HEK293 (cell line): ENCODE measurements around the gene BACE1-AS.

ENCODE experiments used
- CTCF ChIP-seq: fragments of 450-650 bp; formaldehyde crosslinking; IDR thresholded peaks from 2 replicates; pipeline ENCODE4 v1.5.1; 2016; ENCODE audit warnings: missing biosample characterization, missing genetic modification characterization
- IKZF3 ChIP-seq: fragments of 450-650 bp; IDR thresholded peaks from 2 replicates; pipeline ENCODE4 v1.5.0; 2018; ENCODE audit warnings: missing biosample characterization, mild to moderate bottlenecking, missing genetic modification characterization, moderate library complexity
- MYNN ChIP-seq: fragments of 450-650 bp; formaldehyde crosslinking; IDR thresholded peaks from 2 replicates; pipeline ENCODE4 v1.5.1; 2016; ENCODE audit warnings: missing biosample characterization, missing genetic modification characterization, borderline replicate concordance
- TCF7L2 ChIP-seq: IDR thresholded peaks from 2 replicates; pipeline ENCODE4 v1.6.1; 2011; ENCODE audit warnings: low read depth, mild to moderate bottlenecking, inconsistent platforms, low read length, moderate library complexity, borderline replicate concordance
- ZNF449 ChIP-seq: fragments of 450-650 bp; formaldehyde crosslinking; IDR thresholded peaks from 2 replicates; pipeline ENCODE4 v1.5.1; 2017; ENCODE audit warnings: missing biosample characterization, mild to moderate bottlenecking, missing genetic modification characterization, moderate library complexity
- ZNF664 ChIP-seq: fragments of 450-650 bp; formaldehyde crosslinking; IDR thresholded peaks from 2 replicates; pipeline ENCODE4 v1.5.1; 2016; ENCODE audit warnings: missing biosample characterization, missing genetic modification characterization
- ZNF707 ChIP-seq: fragments of 450-650 bp; formaldehyde crosslinking; IDR thresholded peaks from 2 replicates; pipeline ENCODE4 v1.5.1; 2016; ENCODE audit warnings: missing biosample characterization, missing genetic modification characterization
- TF ChIP-seq, protein P1 (sequence below): fragments of 450-650 bp; formaldehyde crosslinking; IDR thresholded peaks from 2 replicates; pipeline ENCODE4 v1.5.1; 2016; ENCODE audit warnings: missing biosample characterization, missing genetic modification characterization
- TF ChIP-seq, protein P2 (sequence below): fragments of 450-650 bp; formaldehyde crosslinking; IDR thresholded peaks from 2 replicates; pipeline ENCODE4; 2016; ENCODE audit warnings: missing biosample characterization, missing genetic modification characterization

GRCh38 chr11:117337076-117337475 is 45.9 kb downstream of the BACE1-AS start:
- TF ChIP-seq IKZF3 (tag by site-specific recombination) (no peak), ZNF449 (tag by site-specific recombination) (no peak), CTCF (no peak), ZNF707 (tag by site-specific recombination) (no peak), ZNF664 (tag by site-specific recombination) (no peak), MYNN (tag by site-specific recombination) (no peak), TCF7L2 (no peak)
- TF ChIP-seq, protein P1, sequence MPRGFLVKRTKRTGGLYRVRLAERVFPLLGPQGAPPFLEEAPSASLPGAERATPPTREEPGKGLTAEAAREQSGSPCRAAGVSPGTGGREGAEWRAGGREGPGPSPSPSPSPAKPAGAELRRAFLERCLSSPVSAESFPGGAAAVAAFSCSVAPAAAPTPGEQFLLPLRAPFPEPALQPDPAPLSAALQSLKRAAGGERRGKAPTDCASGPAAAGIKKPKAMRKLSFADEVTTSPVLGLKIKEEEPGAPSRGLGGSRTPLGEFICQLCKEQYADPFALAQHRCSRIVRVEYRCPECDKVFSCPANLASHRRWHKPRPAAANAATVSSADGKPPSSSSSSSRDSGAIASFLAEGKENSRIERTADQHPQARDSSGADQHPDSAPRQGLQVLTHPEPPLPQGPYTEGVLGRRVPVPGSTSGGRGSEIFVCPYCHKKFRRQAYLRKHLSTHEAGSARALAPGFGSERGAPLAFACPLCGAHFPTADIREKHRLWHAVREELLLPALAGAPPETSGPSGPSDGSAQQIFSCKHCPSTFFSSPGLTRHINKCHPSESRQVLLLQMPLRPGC (tag by site-specific recombination) = no peak
- TF ChIP-seq, protein P2, sequence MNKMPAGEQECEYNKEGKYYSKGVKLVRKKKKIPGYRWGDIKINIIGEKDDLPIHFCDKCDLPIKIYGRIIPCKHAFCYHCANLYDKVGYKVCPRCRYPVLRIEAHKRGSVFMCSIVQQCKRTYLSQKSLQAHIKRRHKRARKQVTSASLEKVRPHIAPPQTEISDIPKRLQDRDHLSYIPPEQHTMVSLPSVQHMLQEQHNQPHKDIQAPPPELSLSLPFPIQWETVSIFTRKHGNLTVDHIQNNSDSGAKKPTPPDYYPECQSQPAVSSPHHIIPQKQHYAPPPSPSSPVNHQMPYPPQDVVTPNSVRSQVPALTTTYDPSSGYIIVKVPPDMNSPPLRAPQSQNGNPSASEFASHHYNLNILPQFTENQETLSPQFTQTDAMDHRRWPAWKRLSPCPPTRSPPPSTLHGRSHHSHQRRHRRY (tag by site-specific recombination) = no peak
